GM19035 (cell line): Measurements from ENCODE around the gene KAT2A.

ENCODE experiments used
- ATAC-seq: cut with Tn5 transposase; IDR thresholded peaks from one replicate; pipeline ENCODE4 v1.9.1; 2021; ENCODE audit not compliant: unreplicated experiment

The KAT2A gene

DNA sequence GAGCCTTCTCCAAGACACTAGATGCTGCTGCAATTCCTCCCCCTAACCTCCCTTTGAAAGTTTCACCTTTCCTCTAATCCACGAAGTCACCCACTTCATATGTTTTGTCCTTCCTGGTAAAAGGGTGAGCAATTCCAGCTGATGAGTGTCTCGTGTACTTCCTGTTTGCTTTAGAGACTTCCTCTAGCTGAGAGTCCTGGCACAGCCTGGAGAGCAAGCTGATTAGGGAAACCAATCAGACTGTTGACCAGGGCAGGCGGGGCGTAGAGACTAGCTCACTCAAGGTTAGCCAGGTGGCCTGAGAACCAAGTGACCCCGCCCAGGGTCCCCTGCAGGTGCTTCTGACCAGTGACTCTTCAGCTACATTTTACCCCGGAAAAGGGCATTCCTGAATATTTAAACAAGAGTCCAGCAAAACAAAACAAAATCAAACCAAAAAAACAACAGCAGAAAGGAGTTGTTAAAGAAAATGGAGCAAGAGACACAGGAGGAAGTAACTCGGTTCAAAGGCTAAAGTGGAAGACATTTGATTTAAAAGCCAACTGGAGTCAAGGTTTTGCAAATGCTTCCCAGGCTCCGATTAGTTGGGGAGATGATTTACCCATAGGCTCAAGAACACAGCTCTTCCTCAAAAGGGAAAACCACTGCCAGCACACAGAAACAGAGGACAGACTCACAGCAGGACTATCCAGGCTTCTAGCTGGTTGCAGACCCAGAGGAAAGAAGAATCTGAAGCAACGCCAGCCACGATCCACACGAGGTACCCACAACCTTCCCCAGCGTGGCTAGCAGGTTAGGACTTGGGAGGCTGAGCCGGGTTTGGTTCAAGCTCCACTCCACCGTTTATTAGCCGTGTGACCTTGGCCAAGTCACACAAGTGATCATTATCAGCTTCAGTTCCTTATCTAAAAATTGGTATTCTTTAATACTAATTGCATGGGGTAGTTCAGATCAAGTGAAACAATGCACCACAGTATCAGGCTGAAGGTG lies 14.8 kb upstream of the KAT2A start:
- no peak for ATAC-seq

DNA sequence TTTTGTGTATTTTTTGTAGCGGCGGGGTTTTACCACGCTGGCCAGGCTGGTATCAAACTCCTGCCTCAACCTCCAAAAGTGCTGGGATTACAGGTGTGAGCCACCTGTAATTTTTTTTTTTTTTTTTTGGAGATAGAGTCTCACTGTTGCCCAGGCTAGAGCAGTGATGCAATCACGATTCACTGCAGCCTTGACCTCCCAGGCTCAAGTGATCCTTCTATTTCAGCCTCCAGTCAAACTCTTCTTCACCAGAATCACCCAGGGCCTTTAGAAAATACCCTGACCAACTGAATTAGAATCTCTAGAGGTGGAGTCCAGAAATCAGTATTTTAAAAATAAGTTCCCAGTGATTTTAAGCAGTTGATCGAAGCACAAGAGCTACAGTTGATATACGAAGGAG lies 14.0 kb upstream of the KAT2A start:
- ATAC-seq, result no peak

DNA sequence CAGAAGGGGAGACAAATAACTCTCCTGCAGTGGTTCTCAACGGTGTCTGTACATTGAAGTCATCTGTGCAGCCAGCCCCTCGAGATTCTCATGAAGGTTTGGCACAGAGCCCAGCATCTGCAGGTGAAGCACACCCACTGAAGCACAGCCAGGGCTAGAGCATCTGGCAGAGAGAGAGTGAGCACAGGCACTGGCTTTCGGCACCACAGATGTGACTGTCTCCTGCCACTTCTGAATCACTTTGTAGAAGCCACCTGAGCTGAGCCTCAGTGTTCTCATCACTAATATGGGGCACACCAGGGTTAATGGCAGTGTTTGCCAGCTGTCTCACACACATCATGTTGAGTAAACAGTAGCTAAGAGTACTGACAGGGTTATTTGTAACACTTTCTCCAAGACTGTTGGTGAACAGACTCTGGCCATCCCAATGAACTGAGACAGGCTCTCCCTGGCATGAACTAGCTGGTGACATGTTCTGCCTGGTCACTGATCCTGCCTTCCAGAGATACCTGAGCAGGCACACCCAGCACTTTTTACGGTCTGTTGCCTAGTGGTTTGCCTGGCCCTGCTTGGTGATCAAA lies 12.4 kb upstream of the KAT2A start:
- ATAC-seq, result no peak

DNA sequence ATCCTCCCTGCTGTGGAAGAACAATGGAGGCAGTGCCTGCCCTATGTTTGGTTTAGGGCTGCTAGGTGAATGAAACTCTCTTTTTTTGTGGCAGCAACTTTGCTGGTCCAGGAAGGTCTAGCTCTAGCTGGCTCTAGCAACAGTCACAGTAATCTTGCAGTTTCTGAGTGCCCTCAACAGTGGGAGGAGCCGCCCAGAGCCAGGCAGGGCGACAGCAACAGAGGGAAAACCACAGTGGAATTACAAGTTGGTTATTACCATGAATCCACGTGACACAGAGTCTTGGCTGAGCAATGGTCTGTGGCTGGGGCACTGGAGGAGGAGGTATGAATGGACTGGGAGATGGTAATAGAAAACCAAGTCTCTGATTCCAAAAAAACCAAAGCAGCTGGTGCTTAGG lies 11.8 kb upstream of the KAT2A start:
- no peak for ATAC-seq

DNA sequence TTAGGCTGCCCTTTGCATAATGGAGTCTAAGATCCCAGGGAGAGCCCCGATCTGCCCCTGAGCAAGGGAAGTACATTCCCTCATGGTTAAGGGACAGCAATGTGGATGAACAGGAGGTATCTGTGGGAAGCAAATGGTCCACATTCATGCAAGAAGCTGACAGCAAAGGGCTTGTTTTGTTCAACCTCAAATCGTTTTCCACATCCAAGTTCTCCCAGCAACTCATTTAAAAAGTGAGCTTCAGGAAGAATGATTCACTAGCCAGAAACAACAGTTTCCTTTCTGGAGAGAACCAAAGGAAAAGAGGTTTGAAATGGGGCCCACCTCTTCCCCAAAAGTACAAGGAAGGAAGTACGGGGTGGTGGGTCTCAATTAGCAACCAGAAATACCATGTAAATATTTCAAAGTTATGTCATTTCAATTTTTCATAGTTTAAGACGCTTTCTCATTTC lies 10.8 kb upstream of the KAT2A start:
- ATAC-seq, result no peak

DNA sequence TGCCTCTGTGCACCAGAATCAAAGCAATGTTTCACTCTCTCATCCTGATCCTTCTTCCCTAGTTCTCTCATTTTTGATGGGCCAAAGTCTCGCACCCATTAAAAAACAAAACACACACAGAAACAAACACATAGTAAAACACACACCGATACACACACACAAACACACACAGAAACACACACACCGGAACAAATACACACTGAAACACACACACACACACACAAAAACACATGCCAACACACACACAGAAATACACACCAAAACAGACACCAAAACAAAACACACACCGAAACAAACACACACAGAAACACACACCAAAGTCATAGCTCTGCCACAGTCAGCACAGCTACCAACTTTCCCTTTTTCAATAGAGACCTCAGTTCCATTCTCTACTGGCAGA lies 10.1 kb upstream of the KAT2A start:
- no peak for ATAC-seq

DNA sequence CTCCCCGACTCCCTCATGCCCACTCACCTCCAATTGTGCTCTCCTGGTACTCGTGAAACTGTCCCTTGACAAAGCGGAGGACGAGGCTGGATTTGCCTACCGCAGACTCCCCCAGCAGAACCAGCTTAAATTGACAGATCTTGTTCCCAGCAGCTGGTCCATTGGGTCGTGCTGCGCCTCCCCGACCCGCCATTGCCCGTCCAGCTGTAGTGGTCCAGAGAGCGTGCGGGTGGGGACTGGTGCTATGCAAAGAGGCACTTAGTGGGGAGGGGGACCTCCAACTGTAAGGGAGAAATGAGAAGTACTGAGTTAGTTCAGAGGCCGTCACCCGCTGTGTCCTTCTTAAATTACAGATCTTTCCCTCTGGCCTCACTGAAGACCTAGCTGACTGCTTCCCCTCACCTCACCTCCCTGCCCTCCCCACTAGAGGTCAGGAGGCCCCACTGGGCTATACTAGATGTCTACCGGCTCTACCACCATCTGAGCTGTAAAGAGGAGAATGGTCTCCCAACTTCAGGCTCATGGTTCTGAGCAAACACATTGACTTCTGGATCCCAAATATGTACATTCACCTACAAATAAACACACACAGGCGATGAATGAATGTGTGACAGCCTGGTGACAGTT lies 9.3 kb upstream of the KAT2A start:
- ATAC-seq, result no peak

DNA sequence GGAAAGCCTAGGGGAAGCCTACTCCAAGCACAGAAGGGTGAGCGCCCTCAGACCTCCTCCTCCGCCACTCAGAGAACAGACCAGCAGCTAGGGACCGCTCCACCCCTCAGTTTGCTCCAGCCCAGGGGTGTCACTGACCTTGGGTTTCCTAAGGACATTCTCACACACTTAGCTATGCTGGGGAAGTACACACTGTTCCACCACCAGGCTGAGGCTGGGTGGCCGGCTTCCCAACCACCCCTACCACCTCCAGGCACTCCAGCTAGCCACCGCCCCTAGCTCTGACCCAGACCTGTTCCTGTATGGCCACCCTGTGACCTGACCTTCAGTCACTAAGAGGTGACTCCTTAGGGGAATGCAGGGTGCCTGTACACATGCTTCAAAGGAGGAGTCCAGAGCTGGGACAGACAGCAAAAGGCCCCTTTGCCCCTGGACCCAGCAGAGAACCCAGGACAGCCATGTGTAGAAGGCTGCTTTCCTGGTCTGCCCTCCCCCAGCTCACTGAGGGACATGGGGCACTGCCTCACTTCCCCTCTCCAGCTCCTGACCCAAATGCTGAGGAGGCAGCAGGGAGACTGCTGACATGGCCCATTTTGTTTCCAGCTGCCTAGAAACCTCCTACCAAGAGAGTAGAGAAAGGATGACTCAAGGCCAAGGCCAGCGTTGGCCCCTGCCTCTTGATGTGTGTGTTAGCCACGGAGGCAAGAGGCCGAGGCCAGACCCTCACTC lies 8.1 kb upstream of the KAT2A start:
- no peak for ATAC-seq

DNA sequence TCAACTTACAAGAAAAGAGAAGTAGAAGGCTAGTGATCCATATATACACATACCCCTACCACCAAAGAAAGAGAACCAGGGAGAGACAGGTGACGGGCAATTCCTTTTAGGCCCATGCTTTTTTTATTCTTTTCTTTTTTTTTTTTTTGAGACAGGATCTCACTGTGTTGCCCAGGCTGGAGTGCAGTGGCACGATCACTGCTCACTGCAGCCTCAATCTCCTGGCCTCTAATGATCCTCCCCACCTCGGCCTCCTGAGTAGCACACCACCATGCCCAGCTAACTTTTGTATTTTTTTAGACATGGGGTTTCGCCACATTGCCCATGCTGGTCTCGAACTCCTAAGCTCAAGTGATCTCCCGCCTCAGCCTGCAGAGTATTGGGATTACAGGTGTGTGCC lies 6.2 kb upstream of the KAT2A start:
- ATAC-seq, result no peak

DNA sequence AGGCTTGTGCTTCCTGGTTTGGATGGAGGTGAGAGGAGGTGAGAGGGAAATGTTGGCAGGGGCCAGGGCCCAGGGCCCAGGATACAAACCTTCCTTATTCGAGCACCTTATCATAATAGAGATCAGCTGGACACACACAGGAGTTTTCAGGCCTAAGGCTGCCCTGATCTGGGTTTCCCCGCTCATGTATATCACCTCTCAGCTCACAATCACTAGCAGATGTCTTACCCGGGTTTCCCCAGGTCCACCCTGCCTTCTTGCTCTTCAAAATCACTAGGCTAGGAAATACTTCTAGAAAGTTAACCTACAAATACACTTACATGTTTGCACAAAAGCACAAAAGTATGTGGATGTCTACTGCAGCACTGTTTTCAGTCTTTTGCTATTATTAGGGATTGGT lies 5.7 kb upstream of the KAT2A start:
- ATAC-seq, result no peak

DNA sequence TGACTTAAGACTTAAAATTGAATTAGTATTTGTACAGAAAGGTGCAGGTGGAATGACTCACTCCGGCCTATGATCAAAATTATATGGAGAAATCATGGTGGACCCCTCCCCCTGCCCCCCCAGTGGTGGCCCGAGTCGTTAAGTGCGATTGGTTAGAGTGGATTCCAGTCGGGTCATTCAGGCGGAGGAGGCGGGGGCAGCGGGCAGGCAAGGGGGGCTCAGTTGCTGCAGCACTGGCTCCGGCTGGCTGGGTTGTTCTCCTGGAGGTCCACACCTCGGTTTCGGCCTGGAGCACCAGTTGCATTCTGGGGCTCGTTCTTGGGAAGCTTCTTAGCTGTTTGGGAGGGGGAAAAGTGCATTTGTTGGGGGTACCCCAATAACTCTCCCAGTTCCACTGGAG lies 4.4 kb upstream of the KAT2A start:
- ATAC-seq, result no peak

DNA sequence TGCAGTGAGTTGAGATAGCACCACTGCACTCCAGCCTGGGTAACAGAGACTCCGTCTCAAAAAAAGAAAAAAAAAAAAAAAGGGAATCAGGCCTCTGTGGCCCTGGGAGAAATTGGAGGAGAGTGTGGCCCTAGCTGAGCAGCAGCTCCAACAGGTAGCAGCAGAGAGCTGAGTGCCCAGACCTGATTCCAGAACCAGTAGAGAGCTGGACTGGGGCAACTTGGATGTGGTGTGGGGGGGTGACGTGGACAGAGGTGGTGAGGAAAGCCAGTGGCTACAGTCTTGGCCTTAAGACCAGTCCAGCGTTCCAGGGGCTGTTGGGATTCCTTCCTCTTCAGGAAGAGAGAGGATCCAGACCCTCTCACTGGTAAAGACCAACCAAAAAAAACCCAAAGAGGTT lies 3.1 kb upstream of the KAT2A start:
- no peak for ATAC-seq

DNA sequence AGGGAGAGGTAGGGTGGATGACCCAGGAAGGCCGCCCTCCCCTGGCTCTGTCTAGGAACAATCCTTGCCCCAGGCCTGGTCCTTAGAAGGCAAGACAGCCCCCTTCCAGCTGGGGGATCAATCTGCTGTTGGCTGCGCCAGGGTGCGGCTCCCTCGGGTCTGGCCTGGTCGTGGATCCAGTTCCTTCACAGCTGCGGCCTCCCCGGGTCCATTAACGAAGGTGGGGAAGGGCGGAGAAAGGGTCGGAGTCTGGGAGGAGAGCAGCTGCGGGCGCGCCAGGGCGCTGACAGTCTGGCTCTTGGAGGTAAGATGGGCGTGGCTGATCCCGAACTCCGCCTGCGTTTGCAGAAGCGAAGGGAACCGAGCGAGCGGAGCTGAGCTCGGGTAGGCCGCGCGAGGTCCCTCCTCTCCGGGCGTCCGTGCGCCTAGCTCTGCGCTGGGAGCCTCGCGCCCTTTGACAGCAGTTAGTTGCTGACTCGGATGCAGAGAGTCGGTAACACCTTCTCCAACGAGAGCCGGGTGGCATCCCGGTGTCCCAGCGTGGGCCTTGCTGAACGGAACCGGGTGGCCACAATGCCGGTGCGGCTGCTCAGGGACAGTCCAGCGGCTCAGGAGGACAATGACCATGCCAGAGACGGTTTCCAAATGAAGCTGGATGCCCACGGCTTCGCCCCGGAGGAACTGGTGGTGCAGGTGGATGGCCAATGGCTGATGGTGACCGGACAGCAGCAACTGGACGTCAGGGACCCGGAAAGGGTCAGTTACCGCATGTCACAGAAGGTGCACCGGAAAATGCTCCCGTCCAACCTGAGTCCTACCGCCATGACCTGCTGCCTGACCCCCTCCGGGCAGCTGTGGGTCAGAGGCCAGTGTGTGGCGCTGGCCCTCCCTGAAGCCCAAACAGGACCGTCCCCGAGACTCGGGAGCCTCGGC lies 1.5 kb upstream of the KAT2A start, which contains the start of gene HSPB9:
Gene HSPB9, plus strand, starts transcription at position 434 of the 933 bp plus-strand sequence. Its CDS starts 47 bp downstream, at position 481.
- no peak for ATAC-seq

DNA sequence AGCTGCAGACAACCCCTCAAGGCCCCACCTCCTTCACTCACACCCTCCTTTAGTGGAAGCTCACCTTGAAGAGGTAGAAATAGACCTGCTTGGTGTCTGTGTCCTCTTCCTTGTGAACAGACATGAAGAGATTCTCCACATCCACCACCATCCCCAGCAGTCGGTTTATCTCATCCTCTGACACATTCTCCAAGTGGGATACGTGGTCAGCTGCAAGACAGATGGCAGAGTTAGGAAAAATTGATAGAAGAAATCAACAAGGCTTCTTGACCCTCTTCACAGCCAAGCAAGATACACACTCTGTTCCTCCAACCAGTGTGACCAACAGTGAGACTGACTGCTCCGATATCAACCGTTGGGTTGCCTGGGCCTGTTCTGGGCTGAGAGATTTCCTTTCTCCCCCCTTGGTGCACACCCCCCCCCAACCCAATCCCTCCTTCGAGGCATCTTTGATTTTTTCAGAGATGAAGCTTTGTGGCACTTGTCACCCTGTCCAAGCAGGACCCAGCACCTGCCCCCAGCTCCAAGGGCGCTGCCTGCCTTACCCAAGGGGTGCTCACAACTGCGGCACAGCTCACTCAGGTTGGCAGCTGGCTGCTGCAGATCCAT lies 902 bp downstream of the KAT2A start:
- no peak for ATAC-seq

DNA sequence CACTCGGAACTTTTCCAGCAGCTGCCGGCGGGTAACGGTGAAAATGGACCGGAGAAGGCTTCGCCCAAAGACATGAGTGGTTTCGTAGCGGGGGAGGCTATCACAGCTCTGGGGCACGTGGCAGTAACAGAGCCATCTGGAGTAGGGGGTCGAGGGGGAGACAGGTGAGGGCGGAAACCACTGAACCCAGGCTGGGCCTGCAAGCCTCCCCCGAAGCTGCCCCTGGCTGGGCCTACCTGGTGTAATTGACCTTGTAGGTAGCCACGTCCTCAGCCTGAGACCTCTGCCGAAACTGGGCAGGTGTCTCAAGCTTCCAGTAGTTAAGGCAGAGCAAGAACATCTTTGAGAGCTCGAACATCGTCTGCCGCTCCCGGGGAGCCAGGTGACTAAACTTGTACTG lies 1.9 kb downstream of the KAT2A start:
- no peak for ATAC-seq

DNA sequence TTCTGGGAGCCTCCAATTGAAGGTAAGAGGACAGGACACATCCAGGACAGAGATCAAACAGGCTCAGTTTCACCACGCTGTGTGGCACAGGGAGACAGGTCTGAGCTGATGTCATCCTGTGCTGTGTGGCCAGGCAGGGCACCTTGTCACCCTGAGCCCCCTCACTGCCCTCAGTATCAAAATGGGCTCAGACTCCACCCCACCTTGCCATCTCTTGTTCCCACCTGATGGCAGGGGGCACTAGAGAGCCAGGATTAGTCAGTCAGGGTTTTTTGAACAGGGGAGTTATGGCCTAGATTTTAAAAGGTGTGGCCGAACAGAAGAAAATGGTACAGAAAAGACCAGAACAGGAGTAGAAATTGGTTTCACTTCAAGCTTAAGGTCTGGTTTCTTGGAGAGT lies 2.6 kb downstream of the KAT2A start:
- no peak for ATAC-seq

DNA sequence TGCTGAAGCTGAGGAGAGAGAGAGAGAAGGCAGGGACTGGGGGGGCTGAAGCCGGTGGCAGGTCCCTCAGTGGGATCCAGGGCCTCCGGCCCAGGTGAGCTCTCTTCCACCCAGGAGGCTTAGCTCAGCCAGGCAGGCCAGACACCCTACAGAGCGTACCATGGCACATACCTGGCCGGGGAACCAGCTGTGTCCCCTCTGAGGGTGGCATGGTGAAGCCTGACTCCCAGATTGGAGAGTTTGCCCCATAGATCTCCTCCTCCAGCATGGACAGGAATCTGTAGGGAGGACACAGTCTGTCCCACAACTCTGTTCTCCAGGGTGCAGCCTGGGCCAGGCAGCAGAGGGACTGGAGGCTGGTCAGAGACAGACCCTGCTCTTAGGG lies 3.0 kb downstream of the KAT2A start:
- ATAC-seq, result no peak

DNA sequence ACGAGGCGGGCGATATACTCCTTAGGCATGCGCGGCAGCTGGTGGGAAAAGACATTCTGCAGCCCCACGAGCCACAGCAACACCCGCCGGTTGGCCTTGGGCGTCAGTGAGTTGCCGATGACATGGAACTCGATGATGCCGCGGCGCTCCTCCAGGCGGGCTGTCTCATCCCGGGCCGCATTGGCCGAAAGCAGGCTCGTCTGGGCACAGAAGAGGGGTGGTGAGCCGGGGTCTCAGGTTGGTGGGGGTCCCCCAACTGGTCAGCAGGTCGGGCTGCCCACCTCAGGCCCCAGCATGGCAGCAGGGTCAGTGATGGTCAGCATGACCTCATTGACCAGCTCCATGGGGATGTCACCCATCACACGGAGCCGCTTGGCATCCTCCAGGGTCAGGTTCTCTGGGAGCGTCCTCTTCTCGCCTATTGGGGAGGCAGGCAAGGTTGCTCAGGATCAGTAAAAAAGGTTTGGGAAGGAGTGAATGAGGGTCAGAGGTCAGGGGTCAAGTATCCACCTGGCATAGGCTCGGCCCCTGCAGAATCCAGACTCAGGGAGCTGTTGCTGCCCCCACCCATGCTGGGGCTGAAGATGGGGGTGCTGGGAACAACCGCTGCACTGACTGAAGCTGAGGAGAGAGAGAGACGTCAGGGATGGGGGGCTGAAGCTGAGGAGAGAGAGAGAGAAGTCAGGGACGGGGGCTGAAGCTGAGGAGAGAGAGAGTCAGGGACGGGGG lies 3.6 kb downstream of the KAT2A start:
- ATAC-seq, result no peak
